Activated CD4-positive, alpha-beta memory T cell treated with anti-CD3 and anti-CD28 coated beads, Interleukin-2, amount 10 ng/mL, durations not matched to agents 7 days and 5 days (primary cell): ENCODE measurements around the gene CTSA. TPM values are rescaled to one million over a fixed set of nuclear protein-coding genes. Genes with fewer than 3 reads are reported as not detected.

Source experiments
- CTCF ChIA-PET: fragments of 350-600 bp; sonication (Branson Sonifier 250); formaldehyde crosslinking; loops from one replicate; lab custom pipeline; 2021; ENCODE audit warnings: antibody characterized with exemption, inconsistent platforms; lab: Charles Lee
- POLR2A ChIA-PET: fragments of 350-600 bp; sonication (Branson Sonifier 250); formaldehyde crosslinking; loops from one replicate; lab custom pipeline; 2021; ENCODE audit warnings: antibody characterized with exemption; lab: Charles Lee
- DNase-seq: peaks from one replicate; pipeline ENCODE4 v3.0.0-alpha.2; 2020
- H3K27ac Mint-ChIP-seq: one replicate; pipeline ENCODE4 v1.8.0; 2021; ENCODE audit warnings: mild to moderate bottlenecking, mixed read lengths
- H3K27me3 Mint-ChIP-seq: one replicate; pipeline ENCODE4 v1.8.0; 2021; ENCODE audit warnings: mixed read lengths
- H3K36me3 Mint-ChIP-seq: one replicate; pipeline ENCODE4 v1.8.0; 2021; ENCODE audit warnings: low read depth, mixed read lengths
- H3K4me1 Mint-ChIP-seq: one replicate; pipeline ENCODE4 v1.8.0; 2021; ENCODE audit warnings: mixed read lengths
- H3K4me3 Mint-ChIP-seq: one replicate; pipeline ENCODE4 v1.8.0; 2021; ENCODE audit warnings: mild to moderate bottlenecking, mixed read lengths
- H3K9me3 Mint-ChIP-seq: one replicate; pipeline ENCODE4 v1.8.0; 2021; ENCODE audit warnings: mixed read lengths
- total RNA-seq, 2 experiments: library from RNA; stranded (reverse); gene quantifications; one replicate each; pipeline ENCODE4 v1.2.3, GENCODE V29; 2021

Gene CTSA
- total RNA-seq, 2 experiments from 2014 or later = 64.3 to 64.6 TPM

- no peaks in the 10 kb centered on the region for H3K9me3 Mint-ChIP-seq
- peaks cover 4% of the 10 kb centered on the region for H3K36me3 Mint-ChIP-seq
- H3K27me3 Mint-ChIP-seq = no peaks in the 10 kb centered on the region
- no peak for DNase-seq
- H3K4me3 Mint-ChIP-seq = no peak overlapping the region
- CTCF ChIA-PET = no interaction called here
- no peaks in the 10 kb centered on the region for H3K4me1 Mint-ChIP-seq
- POLR2A ChIA-PET = interaction anchor here (0.9 to 1.3 kb wide), 2 partner anchors 8 to 44 kb away, joined by 3 read pairs; partner anchors contain the start of genes ACOT8 and ZSWIM3
- no peak overlapping the region for H3K27ac Mint-ChIP-seq
Observed at GRCh38 chr20:45902199-45902701, 11.1 kb downstream of the CTSA start.

- CTCF ChIA-PET = no interaction called here
- POLR2A ChIA-PET = interaction anchor here (0.7 to 1.3 kb wide), 8 partner anchors 8 to 66 kb away, joined by 3 to 4 read pairs (median 3); no protein-coding TSS in a partner anchor
- no peak overlapping the region for H3K4me3 Mint-ChIP-seq
- H3K27ac Mint-ChIP-seq = no peak overlapping the region
- H3K36me3 Mint-ChIP-seq = no peaks in the 10 kb centered on the region
- no peaks in the 10 kb centered on the region for H3K4me1 Mint-ChIP-seq
- no peaks in the 10 kb centered on the region for H3K27me3 Mint-ChIP-seq
- no peaks in the 10 kb centered on the region for H3K9me3 Mint-ChIP-seq
- DNase-seq = no peak
Observed at GRCh38 chr20:45904583-45905504, 13.7 kb downstream of the CTSA start.

DNA sequence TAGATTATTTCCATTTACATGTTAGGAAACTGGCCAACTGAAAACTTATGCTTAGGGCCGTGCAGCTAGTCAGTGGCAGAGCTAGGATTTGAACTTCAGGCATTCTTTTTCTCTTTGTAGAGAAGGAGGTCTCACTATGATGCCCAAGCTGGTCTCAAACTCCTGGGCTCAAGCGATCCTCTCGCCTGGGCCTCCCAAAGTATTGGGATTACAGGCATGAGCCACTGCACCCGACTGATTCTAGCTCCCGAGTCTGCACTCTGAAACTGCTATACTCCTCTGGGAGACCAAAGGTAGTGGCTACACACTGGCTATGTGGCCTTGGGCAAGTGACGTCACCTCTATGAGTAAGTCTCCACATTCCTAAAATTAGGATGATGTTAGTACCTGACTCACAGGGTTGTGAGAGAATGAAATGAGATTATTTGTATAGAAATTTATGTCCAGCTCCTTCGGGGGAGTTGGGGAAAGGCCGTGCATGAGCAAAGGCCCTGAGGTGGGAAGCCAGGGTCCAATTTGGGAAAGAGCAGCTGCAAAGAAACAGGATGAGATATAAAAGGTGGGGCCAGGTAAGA lies 14.5 kb downstream of the CTSA start:
- H3K36me3 Mint-ChIP-seq = no peaks in the 10 kb centered on the region
- H3K4me3 Mint-ChIP-seq = no peak overlapping the region
- H3K4me1 Mint-ChIP-seq = peaks cover 1% of the 10 kb centered on the region
- H3K27ac Mint-ChIP-seq = no peak overlapping the region
- ChIA-PET CTCF (no interaction called here), POLR2A (interaction anchor here (0.7 to 1.3 kb wide), 7 partner anchors 8 to 65 kb away, joined by 3 to 4 read pairs (median 3); no protein-coding TSS in a partner anchor)
- no peak for DNase-seq
- H3K9me3 Mint-ChIP-seq = no peaks in the 10 kb centered on the region
- H3K27me3 Mint-ChIP-seq = no peaks in the 10 kb centered on the region

GRCh38 chr20:45907219-45907948 lies 16.2 kb downstream of the CTSA start:
- Mint-ChIP-seq H3K4me1 (peaks cover 15% of the 10 kb centered on the region), H3K4me3 (no peak overlapping the region), H3K9me3 (no peaks in the 10 kb centered on the region), H3K36me3 (no peaks in the 10 kb centered on the region), H3K27ac (no peak overlapping the region), H3K27me3 (peaks cover 6% of the 10 kb centered on the region)
- ChIA-PET CTCF (no interaction called here), POLR2A (interaction anchor here (1.0 to 1.5 kb wide), 2 partner anchors 15 to 83 kb away, joined by 3 read pairs; no protein-coding TSS in a partner anchor)
- no peak for DNase-seq

GRCh38 chr20:45908084-45908483 lies 16.9 kb downstream of the CTSA start:
- Mint-ChIP-seq H3K4me3 (no peak overlapping the region), H3K27me3 (peaks cover 9% of the 10 kb centered on the region), H3K9me3 (no peaks in the 10 kb centered on the region), H3K27ac (no peak overlapping the region), H3K4me1 (peaks cover 16% of the 10 kb centered on the region), H3K36me3 (no peaks in the 10 kb centered on the region)
- ChIA-PET CTCF (no interaction called here), POLR2A (no interaction called here)
- no peak for DNase-seq

- H3K27me3 Mint-ChIP-seq = peaks cover 14% of the 10 kb centered on the region
- no peak overlapping the region for H3K4me3 Mint-ChIP-seq
- ChIA-PET POLR2A (interaction anchor here (1.0 to 2.3 kb wide), 4 partner anchors 8 to 28 kb away, joined by 3 to 16 read pairs (median 6); partner anchors contain the start of genes CTSA, NEURL2, PCIF1 and ZSWIM1), CTCF (interaction anchor here (0.7 to 1.5 kb wide), 4 partner anchors 20 to 615 kb away, joined by 3 to 5 read pairs (median 4); no protein-coding TSS in a partner anchor)
- no peak overlapping the region for H3K27ac Mint-ChIP-seq
- DNase-seq = no peak
- H3K9me3 Mint-ChIP-seq = no peaks in the 10 kb centered on the region
- H3K4me1 Mint-ChIP-seq = peaks cover 17% of the 10 kb centered on the region
- H3K36me3 Mint-ChIP-seq = no peaks in the 10 kb centered on the region
Observed at GRCh38 chr20:45909336-45909808, 18.2 kb downstream of the CTSA start.

DNA sequence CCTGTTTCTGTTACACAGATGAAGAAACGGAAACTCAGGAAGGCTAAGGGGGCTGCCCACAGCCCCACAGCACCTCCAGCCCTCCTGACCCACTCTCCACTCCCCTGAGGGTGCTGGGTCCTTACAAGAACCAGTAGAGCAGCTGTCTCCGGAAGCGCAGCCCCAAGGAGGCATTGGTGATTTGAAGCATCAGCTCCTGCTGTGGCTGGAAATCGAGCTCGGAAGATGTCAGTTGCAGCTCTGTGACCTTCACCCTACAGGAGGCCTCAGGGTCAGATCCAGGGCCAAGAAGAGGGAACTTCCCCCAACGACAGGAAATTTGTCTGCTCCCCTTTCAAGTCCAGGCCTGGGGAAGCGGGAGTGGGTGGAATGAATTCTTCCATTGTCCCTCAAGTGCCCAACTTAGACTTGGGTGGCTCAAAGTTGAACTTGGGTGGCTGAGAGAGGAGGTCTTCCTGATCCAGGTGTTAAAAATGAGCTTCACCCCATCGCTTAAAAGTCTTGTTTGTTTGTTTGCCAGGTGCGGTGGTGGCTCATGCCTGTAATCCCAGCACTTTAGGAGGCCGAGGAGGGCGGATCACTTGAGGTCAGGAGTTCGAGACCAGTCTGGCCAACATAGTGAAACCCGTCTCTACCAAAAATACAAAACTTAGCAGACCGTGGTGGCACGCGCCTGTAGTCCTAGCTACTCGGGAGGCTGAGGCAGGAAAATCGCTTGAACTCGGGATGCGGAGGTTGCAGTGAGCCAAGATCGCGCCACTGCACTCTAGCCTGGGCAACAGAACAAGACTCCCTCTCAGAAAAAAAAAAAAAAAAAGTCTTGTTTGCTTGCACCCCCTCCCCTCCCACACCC lies 18.9 kb downstream of the CTSA start:
- Mint-ChIP-seq H3K27ac (no peak overlapping the region), H3K9me3 (no peaks in the 10 kb centered on the region), H3K27me3 (peaks cover 17% of the 10 kb centered on the region), H3K36me3 (no peaks in the 10 kb centered on the region), H3K4me3 (peak overlapping the region; percentile 64), H3K4me1 (peaks cover 19% of the 10 kb centered on the region)
- CTCF ChIA-PET = interaction anchor here (0.6 to 1.5 kb wide), 4 partner anchors 60 to 616 kb away, joined by 3 to 5 read pairs (median 3); no protein-coding TSS in a partner anchor
- no peak for DNase-seq
- POLR2A ChIA-PET = interaction anchor here (0.8 to 2.3 kb wide), 6 partner anchors 8 to 97 kb away, joined by 3 to 16 read pairs (median 5); partner anchors contain the start of genes CTSA, NEURL2, PCIF1 and UBE2C

GRCh38 chr20:45910670-45911485 lies 19.7 kb downstream of the CTSA start:
- Mint-ChIP-seq H3K27me3 (peaks cover 17% of the 10 kb centered on the region), H3K4me1 (peaks cover 19% of the 10 kb centered on the region), H3K4me3 (peak overlapping the region; percentile 64), H3K36me3 (no peaks in the 10 kb centered on the region), H3K27ac (peak overlapping the region; percentile 43), H3K9me3 (no peaks in the 10 kb centered on the region)
- CTCF ChIA-PET = interaction anchor here (0.7 kb wide), 1 partner anchor 76 kb away, joined by 3 read pairs; no protein-coding TSS in a partner anchor
- peak; percentile 92 for DNase-seq
- POLR2A ChIA-PET = interaction anchor here (0.8 to 2.3 kb wide), 5 partner anchors 9 to 98 kb away, joined by 3 to 16 read pairs (median 4); partner anchors contain the start of genes PCIF1, UBE2C and ZSWIM1

GRCh38 chr20:45911486-45912343 lies 20.6 kb downstream of the CTSA start, which contains the start of gene PLTP:
Gene PLTP, minus strand, starts transcription at chr20:45912155. Its CDS starts 703 bp downstream, at chr20:45911452.
- peaks cover 19% of the 10 kb centered on the region for H3K4me1 Mint-ChIP-seq
- CTCF ChIA-PET = no interaction called here
- H3K27ac Mint-ChIP-seq = no peak within 1 kb of the TSS
- peaks cover 23% of the 10 kb centered on the region for H3K27me3 Mint-ChIP-seq
- POLR2A ChIA-PET = interaction anchor here (1.6 to 2.3 kb wide), 2 partner anchors 22 to 99 kb away, joined by 4 to 16 read pairs; partner anchors contain the start of genes PCIF1 and UBE2C
- DNase-seq = peak; percentile 35
- H3K36me3 Mint-ChIP-seq = no peaks in the 10 kb centered on the region
- peak within 1 kb of the TSS; percentile 64 for H3K4me3 Mint-ChIP-seq
- H3K9me3 Mint-ChIP-seq = no peaks in the 10 kb centered on the region

DNA sequence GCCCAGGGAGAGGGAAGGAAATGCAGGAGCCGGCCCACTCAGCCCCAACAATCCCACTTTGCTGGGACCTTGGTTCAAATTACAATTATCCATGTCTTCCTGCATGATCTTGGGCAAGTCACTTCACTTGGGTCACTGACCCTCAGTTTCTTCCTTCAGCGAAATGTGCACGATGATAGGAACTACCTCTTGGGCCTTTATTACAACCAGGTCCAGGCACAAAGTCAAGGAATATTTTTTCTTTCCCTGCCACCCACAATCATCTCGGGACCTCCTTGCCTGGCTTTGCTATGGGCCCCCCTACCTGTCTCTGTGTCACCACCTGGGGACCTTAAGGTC lies 21.2 kb downstream of the CTSA start:
- POLR2A ChIA-PET = no interaction called here
- Mint-ChIP-seq H3K27ac (no peak overlapping the region), H3K4me3 (no peak overlapping the region), H3K36me3 (no peaks in the 10 kb centered on the region), H3K27me3 (peaks cover 23% of the 10 kb centered on the region), H3K4me1 (peaks cover 19% of the 10 kb centered on the region), H3K9me3 (no peaks in the 10 kb centered on the region)
- no peak for DNase-seq
- CTCF ChIA-PET = no interaction called here
